ENCODE results near the gene RPA4.
"Not testable (repeated sequence)": the region's sequence is repeated elsewhere in the genome, so short reads cannot be mapped to it uniquely, and the experiment has no call there.

The RPA4 gene, protein sequence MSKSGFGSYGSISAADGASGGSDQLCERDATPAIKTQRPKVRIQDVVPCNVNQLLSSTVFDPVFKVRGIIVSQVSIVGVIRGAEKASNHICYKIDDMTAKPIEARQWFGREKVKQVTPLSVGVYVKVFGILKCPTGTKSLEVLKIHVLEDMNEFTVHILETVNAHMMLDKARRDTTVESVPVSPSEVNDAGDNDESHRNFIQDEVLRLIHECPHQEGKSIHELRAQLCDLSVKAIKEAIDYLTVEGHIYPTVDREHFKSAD

DNA sequence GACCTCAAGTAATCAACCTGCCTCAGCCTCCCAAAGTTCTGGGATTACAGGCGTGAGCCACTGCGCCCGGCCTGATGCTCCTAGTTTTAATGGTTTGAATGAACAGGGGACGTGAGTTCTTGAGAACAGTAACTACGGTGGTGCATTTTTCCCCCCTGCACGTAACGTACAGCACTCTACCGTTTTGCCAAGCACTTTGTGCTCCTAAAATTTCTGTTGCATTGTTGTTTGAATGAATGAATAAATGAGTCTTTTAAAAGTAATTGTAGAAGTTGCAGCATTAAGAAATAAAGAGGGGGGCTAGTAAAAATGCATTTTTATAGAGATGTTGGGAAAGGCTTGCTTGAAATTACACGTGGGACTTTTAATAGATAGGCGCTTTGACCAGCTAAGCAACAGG is at the start of gene RPA4:
TSS of gene RPA4 (plus strand) at position 301 of the 400 bp plus-strand sequence. CDS start 403 bp downstream, outside the sequence.
- DNase-seq (ENCODE audit: low read depth), result no peak

DNA sequence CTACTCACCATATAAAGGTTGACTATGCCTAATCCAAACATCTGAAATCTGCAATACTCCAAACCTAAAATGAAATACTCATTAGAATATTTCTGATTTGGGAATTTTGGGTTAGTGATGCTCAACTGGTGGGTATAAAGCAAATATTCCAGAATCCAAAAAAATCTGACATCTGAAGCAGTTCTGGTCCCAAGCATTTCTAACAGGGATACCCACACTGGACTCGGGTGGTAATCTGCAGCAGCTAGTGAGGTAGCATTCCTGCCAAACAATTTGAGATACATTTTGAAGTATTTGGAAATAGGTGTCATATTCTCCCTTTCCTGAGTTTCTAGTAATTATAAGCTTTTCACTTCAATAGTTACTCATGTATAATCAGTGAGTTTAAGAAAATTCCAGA is 49.6 kb upstream of the RPA4 start:
- no peak for DNase-seq (ENCODE audit: low read depth)

- no peak for DNase-seq (ENCODE audit: low read depth)
Observed at GRCh38 chrX:96835660-96836289, 47.9 kb upstream of the RPA4 start.

DNA sequence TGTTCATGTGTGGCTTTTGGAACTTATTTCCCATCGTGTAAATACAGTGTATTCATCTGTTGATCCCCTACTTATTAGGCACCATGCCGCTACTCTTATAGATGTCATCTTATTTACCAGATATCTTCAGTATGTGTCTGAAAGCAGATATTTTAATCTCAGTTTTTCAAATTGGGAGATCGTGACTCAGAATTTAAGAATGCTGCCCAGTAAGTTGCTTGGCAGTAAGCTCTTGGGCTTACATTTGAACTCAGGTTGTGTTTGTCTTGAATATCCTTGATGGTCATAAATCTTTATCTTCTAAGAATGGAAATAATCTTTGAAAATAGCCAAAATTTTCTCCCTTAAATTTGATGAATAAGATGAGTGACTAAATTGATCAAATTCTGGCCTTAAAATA is 45.9 kb upstream of the RPA4 start:
- no peak for DNase-seq (ENCODE audit: low read depth)

DNA sequence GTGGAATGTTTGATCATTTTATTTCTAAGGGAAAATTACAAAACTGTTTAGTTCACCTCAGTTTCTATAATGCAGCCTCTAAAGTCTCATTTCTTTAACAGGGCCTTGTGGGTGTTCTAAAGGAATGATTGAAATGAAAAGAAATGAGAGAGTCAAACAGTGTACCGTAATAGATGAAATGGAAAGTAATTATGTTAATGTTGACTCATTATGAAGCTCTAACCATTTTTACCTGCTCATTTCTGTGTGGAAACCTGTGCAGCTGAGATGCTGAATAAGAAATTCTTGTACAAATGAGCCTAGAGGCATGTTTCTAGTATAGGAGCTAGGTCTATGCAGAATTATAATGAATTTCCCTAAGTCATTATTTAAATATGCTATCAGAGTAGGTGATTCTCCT is 45.2 kb upstream of the RPA4 start:
- DNase-seq (ENCODE audit: low read depth), result no peak

- no peak for DNase-seq (ENCODE audit: low read depth)
Observed at GRCh38 chrX:96841325-96841724, 42.4 kb upstream of the RPA4 start.

GRCh38 chrX:96841866-96842265 is 41.8 kb upstream of the RPA4 start:
- DNase-seq (ENCODE audit: low read depth), result not testable (repeated sequence)

DNA sequence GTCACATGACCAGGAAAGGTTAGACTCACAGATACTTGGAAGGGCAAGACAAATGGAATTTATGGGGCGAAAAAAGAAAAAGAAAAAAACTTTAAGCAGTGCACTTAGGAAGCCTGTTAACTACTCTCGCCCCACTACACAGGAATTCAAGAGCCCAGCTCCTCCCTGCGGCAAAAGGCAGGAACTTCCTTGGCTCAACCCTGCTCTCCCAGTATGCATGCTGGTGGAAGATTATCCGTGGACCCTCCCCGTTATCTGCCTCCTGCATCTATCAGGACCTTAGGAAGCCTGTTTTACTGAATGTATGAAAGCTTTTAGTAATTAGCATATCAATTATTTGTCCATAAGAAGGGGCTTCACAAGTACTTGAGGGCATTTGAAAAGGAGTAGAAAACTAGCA is 40.1 kb upstream of the RPA4 start:
- no peak for DNase-seq (ENCODE audit: low read depth)

- DNase-seq (ENCODE audit: low read depth), result no peak
Observed at GRCh38 chrX:96846841-96847240, 36.9 kb upstream of the RPA4 start.

- not testable (repeated sequence) for DNase-seq (ENCODE audit: low read depth)
Observed at GRCh38 chrX:96859422-96859821, 24.3 kb upstream of the RPA4 start.

DNA sequence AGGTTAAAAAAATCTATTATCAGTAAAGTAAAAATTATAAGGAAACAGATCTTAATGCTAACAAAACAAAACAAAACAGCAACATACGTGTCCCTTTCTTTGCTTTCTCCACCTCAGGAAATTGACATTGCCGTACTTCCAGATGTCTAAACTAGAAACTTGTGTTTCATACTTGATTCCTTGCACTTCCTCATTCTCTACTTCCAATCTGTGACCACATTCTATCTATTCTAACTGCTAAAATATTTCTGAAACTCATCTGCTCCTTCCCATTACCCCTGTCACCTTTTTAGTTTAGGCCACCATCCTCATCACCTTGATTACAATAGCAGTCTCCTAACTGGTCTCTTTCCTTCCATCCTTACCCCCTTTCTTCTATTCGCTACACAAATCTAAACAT is 22.5 kb upstream of the RPA4 start:
- DNase-seq (ENCODE audit: low read depth), result no peak

GRCh38 chrX:96861661-96862060 is 22.0 kb upstream of the RPA4 start:
- no peak for DNase-seq (ENCODE audit: low read depth)

DNA sequence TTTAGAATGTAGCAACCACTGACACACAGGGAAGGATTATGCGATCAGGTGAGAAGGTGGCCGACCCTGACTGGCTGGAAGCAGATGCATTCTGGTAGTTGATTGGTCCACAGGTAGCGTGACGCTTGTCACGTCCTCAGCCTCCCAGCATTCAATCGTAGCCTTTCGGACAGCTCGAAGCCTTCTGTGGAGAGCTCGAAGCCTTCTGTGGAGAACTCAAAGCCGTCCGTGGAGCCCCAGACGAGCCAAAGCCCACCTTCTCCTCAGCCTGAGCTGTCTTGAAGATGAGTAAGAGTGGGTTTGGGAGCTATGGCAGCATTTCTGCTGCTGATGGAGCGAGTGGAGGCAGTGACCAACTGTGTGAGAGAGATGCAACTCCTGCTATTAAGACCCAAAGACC is 319 bp downstream of the RPA4 start:
- no peak for DNase-seq (ENCODE audit: low read depth)

- no peak for DNase-seq (ENCODE audit: low read depth)
Observed at GRCh38 chrX:96889726-96890125, 6.0 kb downstream of the RPA4 start.

GRCh38 chrX:96906741-96907140 is 23.0 kb downstream of the RPA4 start:
- no peak for DNase-seq (ENCODE audit: low read depth)

DNA sequence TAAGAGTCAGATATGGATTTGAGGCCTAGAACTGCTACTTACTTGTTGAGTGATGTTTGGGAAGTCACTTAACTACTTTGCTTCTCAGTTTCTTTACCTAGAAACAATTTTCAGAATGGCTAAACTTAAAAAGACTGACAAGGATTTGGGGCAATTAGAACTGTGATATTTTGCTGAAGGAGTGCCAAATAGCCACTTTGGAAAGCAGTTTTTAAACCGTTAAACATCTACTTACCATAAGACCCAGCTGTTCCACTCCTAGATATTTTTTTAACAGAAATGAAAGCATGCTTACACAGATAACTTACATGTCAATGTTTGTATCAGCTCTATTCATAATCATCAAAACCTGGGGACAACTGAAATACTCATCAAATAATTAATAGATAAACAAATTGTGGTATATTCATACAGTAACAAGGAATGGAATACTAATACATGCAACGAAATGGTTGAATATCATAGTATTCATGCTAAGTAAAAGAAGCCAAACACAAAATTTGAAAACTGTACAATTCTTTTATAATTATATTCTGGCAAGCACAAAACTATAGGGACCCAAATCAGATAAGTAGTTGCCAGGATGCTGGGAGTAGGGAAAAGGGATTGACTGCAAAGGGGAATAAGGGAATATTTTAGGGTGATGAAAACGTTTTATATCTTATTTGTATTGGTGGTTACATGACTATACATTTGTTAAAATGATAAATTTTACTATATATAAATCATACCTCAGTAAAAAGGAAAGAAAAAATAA is 24.0 kb downstream of the RPA4 start:
- DNase-seq (ENCODE audit: low read depth), result no peak

DNA sequence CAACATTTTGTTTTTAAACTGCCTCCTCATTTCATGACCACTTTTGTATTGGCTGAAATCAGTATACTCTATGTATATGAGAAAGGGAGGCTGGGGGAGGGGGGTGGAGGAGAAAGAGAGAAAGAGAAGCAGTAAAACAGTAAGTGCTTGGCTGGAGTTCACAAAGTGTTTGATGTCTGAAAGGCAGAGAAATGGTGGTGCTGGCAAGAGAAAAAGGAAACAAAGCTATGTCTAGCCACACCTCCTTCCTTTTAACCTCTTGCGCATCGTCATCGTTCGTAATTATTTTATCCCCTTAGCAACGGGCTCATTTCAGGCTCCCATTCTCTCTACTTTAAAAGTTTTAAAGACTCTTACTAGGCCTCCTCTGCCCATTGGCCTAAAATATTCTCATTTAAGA is 25.6 kb downstream of the RPA4 start:
- no peak for DNase-seq (ENCODE audit: low read depth)

GRCh38 chrX:96918864-96919263 is 35.2 kb downstream of the RPA4 start:
- DNase-seq (ENCODE audit: low read depth), result no peak

DNA sequence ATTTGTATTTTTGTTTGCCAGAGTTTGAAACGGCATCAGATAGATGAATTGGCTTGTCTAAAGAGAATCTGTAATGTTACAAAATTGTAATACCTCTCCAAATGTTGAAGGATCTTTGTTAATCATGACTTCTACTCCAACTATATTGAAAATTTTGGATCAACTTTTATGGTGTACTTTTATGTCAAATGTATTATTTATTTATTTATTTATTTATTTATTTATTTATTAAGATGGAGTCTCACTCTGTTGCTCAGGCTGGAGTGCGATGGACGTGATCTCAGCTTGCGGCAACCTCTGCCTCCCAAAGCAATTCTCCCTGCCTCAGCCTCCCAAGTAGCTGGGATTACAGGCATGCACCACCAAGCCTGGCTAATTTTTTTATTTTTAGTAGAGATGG is 36.0 kb downstream of the RPA4 start:
- no peak for DNase-seq (ENCODE audit: low read depth)

DNA sequence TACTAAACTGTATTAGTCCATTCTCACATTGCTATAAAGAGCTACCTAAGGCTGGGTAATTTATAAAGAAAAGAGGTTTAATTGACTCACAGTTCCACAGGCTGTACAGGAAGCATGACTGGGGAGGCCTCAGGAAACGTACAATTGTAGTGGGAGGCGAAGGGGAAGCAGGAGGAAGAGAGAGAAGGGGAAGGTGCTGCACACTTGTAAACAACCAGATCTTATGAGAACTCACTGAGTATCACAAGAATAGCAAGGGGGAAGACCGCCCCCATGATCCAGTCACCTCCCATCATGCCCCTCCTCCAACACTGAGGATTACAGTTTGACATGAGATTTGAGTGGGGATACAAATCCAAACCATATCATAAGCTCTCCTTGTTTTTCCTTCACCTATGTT is 40.9 kb downstream of the RPA4 start:
- DNase-seq (ENCODE audit: low read depth), result no peak

GRCh38 chrX:96929036-96929435 is 45.3 kb downstream of the RPA4 start:
- DNase-seq (ENCODE audit: low read depth), result no peak

All from stimulated activated CD4-positive, alpha-beta T cell treated with anti-CD3 and anti-CD28 coated beads, Interleukin-2, amount 100 ng/mL, for 4 hours (primary cell).